H1 (cell line): ENCODE measurements around the gene CGNL1. TPM values are rescaled to one million over a fixed set of nuclear protein-coding genes. Genes with fewer than 3 reads are reported as not detected.

Source experiments
- CTCF ChIA-PET: fragments of 300-600 bp; sonication (Branson Sonifier 250); formaldehyde crosslinking; loops from one replicate; lab custom pipeline; 2021; ENCODE audit not compliant: partially characterized antibody; lab: Charles Lee
- POLR2A ChIA-PET: fragments of 300-600 bp; sonication (Branson Sonifier 250); formaldehyde crosslinking; loops from one replicate; lab custom pipeline; 2021; ENCODE audit warnings: inconsistent platforms; ENCODE audit not compliant: partially characterized antibody; lab: Charles Lee
- DNase-seq, 2 experiments: peaks; one replicate each; pipeline versions ENCODE4 v3.0.0 to v3.0.0-alpha.2; 2010 to 2022; ENCODE audit warnings: low spot score in 2 of 2, low read depth in 1 of 2, mixed read lengths in 1 of 2
- FAIRE-seq: peaks from 2 replicates; lab custom pipeline; 2011; peaks lifted over from hg19 to GRCh38; lab: Jason Lieb, UNC
- H2AFZ ChIP-seq: 2 replicates; pipeline ENCODE4 v1.8.1; 2012; ENCODE audit warnings: low read length, inconsistent platforms
- H2AK5ac ChIP-seq: 2 replicates; pipeline ENCODE4 v1.6.1; 2013; ENCODE audit warnings: low read depth, low read length
- H2BK120ac ChIP-seq: replicated peaks from 2 replicates; pipeline ENCODE3; 2013; ENCODE audit warnings: low read depth, low read length, inconsistent platforms
- H2BK12ac ChIP-seq: 2 replicates; pipeline ENCODE4 v1.6.1; 2013; ENCODE audit warnings: low read depth, low read length
- H2BK15ac ChIP-seq: 2 replicates; pipeline ENCODE4 v1.6.1; 2013; ENCODE audit warnings: low read length
- H2BK20ac ChIP-seq: 2 replicates; pipeline ENCODE4 v1.6.1; 2013; ENCODE audit warnings: low read length
- H2BK5ac ChIP-seq: 2 replicates; pipeline ENCODE4 v1.6.1; 2013; ENCODE audit warnings: low read depth, low read length
- H3K14ac ChIP-seq: 2 replicates; pipeline ENCODE4 v1.6.1; 2013; ENCODE audit warnings: inconsistent platforms; ENCODE audit not compliant: insufficient read length
- H3K18ac ChIP-seq: 2 replicates; pipeline ENCODE4 v1.6.1; 2013; ENCODE audit warnings: low read length; ENCODE audit errors: extremely low read depth
- H3K23ac ChIP-seq: 2 replicates; pipeline ENCODE4 v1.6.1; 2013; ENCODE audit warnings: inconsistent platforms; ENCODE audit not compliant: insufficient read length
- H3K23me2 ChIP-seq: 2 replicates; pipeline ENCODE4 v1.6.1; 2013; ENCODE audit warnings: low read depth, low read length
- H3K27ac ChIP-seq: 2 replicates; pipeline ENCODE4 v1.6.1; 2011; ENCODE audit warnings: low read depth, low read length, inconsistent platforms
- H3K27me3 ChIP-seq, 4 experiments: replicated peaks in 1 of 4; 1 replicate in 1 of 4; 2 replicates in 3 of 4; pipeline versions ENCODE4 v1.6.1 to v1.8.1; 2011 to 2013; ENCODE audit warnings: low read length in 3 of 4, mild to moderate bottlenecking in 3 of 4, inconsistent platforms in 2 of 4, mixed read lengths in 2 of 4, moderate library complexity in 1 of 4; ENCODE audit not compliant: control insufficient read depth in 3 of 4, insufficient read depth in 3 of 4; ENCODE audit errors: extremely low read depth in 1 of 4
- H3K36me3 ChIP-seq, 4 experiments: 2 replicates each; pipeline versions ENCODE4 v1.6.1 to v1.8.1; 2011 to 2013; ENCODE audit warnings: mild to moderate bottlenecking in 4 of 4, low read length in 3 of 4, moderate library complexity in 2 of 4, control low read depth in 1 of 4, inconsistent platforms in 1 of 4; ENCODE audit not compliant: insufficient read depth in 4 of 4, control insufficient read depth in 2 of 4
- H3K4ac ChIP-seq: replicated peaks from 2 replicates; pipeline ENCODE3; 2013; ENCODE audit warnings: low read length, low read depth, mixed read lengths, inconsistent platforms; ENCODE audit not compliant: insufficient read length
- H3K4me1 ChIP-seq, 4 experiments: replicated peaks in 1 of 4; 1 replicate in 1 of 4; 2 replicates in 3 of 4; pipeline versions ENCODE4 v1.6.1 to v1.8.1; 2011 to 2013; ENCODE audit warnings: low read length in 3 of 4, inconsistent platforms in 2 of 4, mixed read lengths in 1 of 4; ENCODE audit not compliant: insufficient read depth in 4 of 4, control insufficient read depth in 3 of 4
- H3K4me2 ChIP-seq, 2 experiments: 2 replicates each; pipeline versions ENCODE4 v1.6.1 to v1.8.1; 2011 to 2013; ENCODE audit warnings: low read depth in 2 of 2, low read length in 2 of 2, control low read depth in 1 of 2, inconsistent platforms in 1 of 2, mild to moderate bottlenecking in 1 of 2; ENCODE audit not compliant: insufficient read depth in 1 of 2
- H3K4me3 ChIP-seq, 4 experiments: fragments of 200-600, 300-600 bp in 1 of 4; sonication (generic), shearing (Covaris generic), sonication (Bioruptor Twin) in 1 of 4; 2 replicates each; pipeline versions ENCODE4 v1.5.1 to v1.8.1; 2011 to 2016; ENCODE audit warnings: low read length in 4 of 4, low read depth in 3 of 4, control low read depth in 2 of 4, inconsistent platforms in 2 of 4, mild to moderate bottlenecking in 2 of 4, mixed read lengths in 1 of 4, moderate library complexity in 1 of 4; ENCODE audit not compliant: insufficient read depth in 2 of 4; ENCODE audit errors: extremely low read depth in 1 of 4
- H3K56ac ChIP-seq: replicated peaks from 2 replicates; pipeline ENCODE3; 2013; ENCODE audit warnings: low read depth, mild to moderate bottlenecking, mixed read lengths, low read length, inconsistent platforms; ENCODE audit not compliant: insufficient read length
- H3K79me1 ChIP-seq: 2 replicates; pipeline ENCODE4 v1.6.1; 2013; ENCODE audit warnings: low read depth, low read length, control low read depth
- H3K79me2 ChIP-seq, 2 experiments: 2 replicates each; pipeline versions ENCODE4 v1.6.1 to v1.8.1; 2012 to 2013; ENCODE audit warnings: low read length in 2 of 2, mild to moderate bottlenecking in 2 of 2, inconsistent platforms in 1 of 2; ENCODE audit not compliant: insufficient read depth in 2 of 2, control insufficient read depth in 1 of 2
- H3K9ac ChIP-seq, 4 experiments: replicated peaks in 1 of 4; 1 replicate in 1 of 4; 2 replicates in 3 of 4; pipeline versions ENCODE4 v1.6.1 to v1.8.1; 2011 to 2013; ENCODE audit warnings: low read depth in 3 of 4, low read length in 3 of 4, control low read depth in 2 of 4, mild to moderate bottlenecking in 2 of 4, moderate library complexity in 2 of 4, inconsistent platforms in 1 of 4; ENCODE audit errors: extremely low read depth in 1 of 4
- H3K9me3 ChIP-seq, 2 experiments: 2 replicates each; pipeline versions ENCODE4 v1.6.1 to v1.8.1; 2012 to 2013; ENCODE audit warnings: mild to moderate bottlenecking in 2 of 2, moderate library complexity in 2 of 2, control low read depth in 1 of 2, inconsistent platforms in 1 of 2, low read depth in 1 of 2, low read length in 1 of 2, mixed read lengths in 1 of 2; ENCODE audit not compliant: insufficient read depth in 2 of 2
- H4K20me1 ChIP-seq, 2 experiments: replicated peaks in 1 of 2; 2 replicates each; pipeline versions ENCODE3 to v1.8.1; 2011 to 2013; ENCODE audit warnings: inconsistent platforms in 2 of 2, low read length in 2 of 2, mild to moderate bottlenecking in 1 of 2; ENCODE audit not compliant: insufficient read depth in 2 of 2, control insufficient read depth in 1 of 2
- H4K5ac ChIP-seq: 2 replicates; pipeline ENCODE4 v1.6.1; 2013; ENCODE audit warnings: low read length, low read depth, mixed read lengths, inconsistent platforms; ENCODE audit not compliant: insufficient read length
- H4K8ac ChIP-seq: 2 replicates; pipeline ENCODE4 v1.8.0; 2013; ENCODE audit warnings: mild to moderate bottlenecking, moderate library complexity, low read length, inconsistent platforms; ENCODE audit not compliant: insufficient read depth; ENCODE audit errors: extremely low read depth
- H4K91ac ChIP-seq: replicated peaks from 2 replicates; pipeline ENCODE3; 2013; ENCODE audit warnings: low read length, mixed read lengths, inconsistent platforms; ENCODE audit not compliant: insufficient read length
- CHD1 ChIP-seq: IDR thresholded peaks from 2 replicates; pipeline ENCODE4 v1.6.1; 2012; ENCODE audit warnings: low read depth, low read length, improper control_type of control experiment
- EP300 ChIP-seq, 2 experiments: IDR thresholded peaks; 1 replicate in 1 of 2; 2 replicates in 1 of 2; pipeline ENCODE4 v1.6.1; 2011 to 2012; ENCODE audit warnings: low read depth in 2 of 2, low read length in 2 of 2, mild to moderate bottlenecking in 2 of 2, borderline replicate concordance in 1 of 2, inconsistent platforms in 1 of 2, moderate library complexity in 1 of 2
- HDAC2 ChIP-seq, 2 experiments: fragments of 300-600 bp in 1 of 2; sonication (generic) in 1 of 2; IDR thresholded peaks; 2 replicates each; pipeline ENCODE4 v1.6.1; 2011 to 2012; ENCODE audit warnings: low read depth in 2 of 2, low read length in 2 of 2, mild to moderate bottlenecking in 2 of 2, moderate library complexity in 2 of 2, borderline replicate concordance in 1 of 2, inconsistent platforms in 1 of 2
- JUN ChIP-seq: IDR thresholded peaks from 2 replicates; pipeline ENCODE4 v1.6.1; 2011; ENCODE audit warnings: low read depth, mild to moderate bottlenecking, improper control_type of control experiment, low read length
- MAFK ChIP-seq: IDR thresholded peaks from 2 replicates; pipeline ENCODE4 v1.6.1; 2012; ENCODE audit warnings: low read depth, mild to moderate bottlenecking, improper control_type of control experiment, low read length
- PHF8 ChIP-seq: fragments of 200-600 bp; sonication (generic); conservative IDR thresholded peaks from 2 replicates; pipeline ENCODE4 v1.7.1; 2012; ENCODE audit warnings: low read depth, mild to moderate bottlenecking, inconsistent platforms, low read length, moderate library complexity
- POLR2A ChIP-seq, 2 experiments: IDR thresholded peaks; 1 replicate in 1 of 2; 2 replicates in 1 of 2; pipeline ENCODE4 v1.6.1; 2011; ENCODE audit warnings: low read depth in 2 of 2, low read length in 2 of 2, mild to moderate bottlenecking in 2 of 2; ENCODE audit errors: control extremely low read depth in 1 of 2
- SP2 ChIP-seq: IDR thresholded peaks from 2 replicates; pipeline ENCODE4 v1.6.1; 2012; ENCODE audit warnings: mild to moderate bottlenecking, low read length, inconsistent platforms
- TAF1 ChIP-seq: IDR thresholded peaks from 2 replicates; pipeline ENCODE4 v1.6.1; 2011; ENCODE audit warnings: mild to moderate bottlenecking, low read depth, low read length
- TBP ChIP-seq: IDR thresholded peaks from 2 replicates; pipeline ENCODE4 v1.6.1; 2011; ENCODE audit warnings: low read depth, low read length, improper control_type of control experiment
- WGBS, 2 experiments: shearing (Covaris generic) in 1 of 2; methylation state at CpG; one replicate each; pipeline versions ENCODE4 v1.1.6 to v1.1.7; 2013 to 2015; ENCODE audit warnings: low lambda C conversion rate in 2 of 2, mixed read lengths in 2 of 2, inconsistent platforms in 1 of 2, low coverage in 1 of 2, missing lambda C conversion rate in 1 of 2; ENCODE audit not compliant: insufficient replicate concordance in 2 of 2, insufficient coverage in 1 of 2, insufficient read length in 1 of 2; ENCODE audit errors: extremely low coverage in 1 of 2, missing lambda C conversion rate in 1 of 2; 5-methylcytosine and 5-hydroxymethylcytosine counted together
- polyA plus RNA-seq, 7 experiments: library from polyadenylated mRNA; depleted of rRNA in 3 of 7; stranded (reverse) in 5 of 7; unstranded in 2 of 7; fragments of >200 nt in 5 of 7; fragments of 200-250 nt in 2 of 7; gene quantifications; 1 replicate in 5 of 7; 2 replicates in 1 of 7; 4 replicates in 1 of 7; pipeline versions ENCODE4 v1.2.1 to v1.2.3, GENCODE V29; 2011 to 2013; ENCODE audit warnings: missing spikeins in 2 of 7, mixed read lengths in 2 of 7
- total RNA-seq: library from RNA; stranded (reverse); fragmentation: NEBNext Ultra II Directional; extraction: Animal tissue kit (Norgen Biotek cat#: 25700); gene quantifications from 2 replicates; pipeline ENCODE4 v1.2.1, GENCODE V29; 2021
- TF ChIP-seq, protein P1 (sequence below): IDR thresholded peaks from 2 replicates; pipeline ENCODE4 v1.6.1; 2012; ENCODE audit warnings: low read length, inconsistent platforms
- TF ChIP-seq, protein P2 (sequence below): IDR thresholded peaks from 2 replicates; pipeline ENCODE4 v1.6.1; 2012; ENCODE audit warnings: inconsistent platforms

The CGNL1 gene
- total and polyA plus RNA-seq, 2 of the 8 experiments (the other 6 are each of a cell fraction or from before 2014, with no cell fraction given): 21.8 to 75.6 TPM

DNA sequence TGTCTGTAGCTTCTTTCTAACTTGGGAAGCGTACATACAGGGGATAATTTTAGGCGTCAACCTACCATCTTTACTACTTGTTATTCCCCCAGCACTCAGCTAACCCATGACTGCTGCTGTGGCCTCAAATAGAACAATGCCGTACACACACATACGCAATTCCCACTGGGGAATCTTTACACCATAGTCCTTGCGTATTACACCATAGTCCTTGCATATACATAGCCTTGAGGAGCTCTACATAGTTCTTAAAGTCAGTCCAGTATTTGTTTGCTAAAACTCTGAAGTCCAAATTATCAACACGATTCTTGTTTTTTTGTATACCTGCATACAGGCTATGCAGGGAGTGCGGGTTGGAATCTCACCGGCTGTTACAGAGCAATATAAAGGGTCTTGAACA, 67.2 kb downstream of the CGNL1 start:
- no peak overlapping the region for H3K23ac ChIP-seq
- H2BK120ac ChIP-seq: no peak overlapping the region
- no peak overlapping the region for H2BK20ac ChIP-seq
- no peak overlapping the region for H4K8ac ChIP-seq
- CTCF ChIA-PET: interaction anchor here (0.6 to 2.5 kb wide), 11 partner anchors 9 to 178 kb away, joined by 3 to 9 read pairs (median 4); no protein-coding TSS in a partner anchor
- H2AFZ ChIP-seq: no peak overlapping the region
- H3K9me3 ChIP-seq: no peaks in the 10 kb centered on the region
- H4K91ac ChIP-seq: no peak overlapping the region
- H3K56ac ChIP-seq: no peak overlapping the region
- H2BK12ac ChIP-seq: no peak overlapping the region
- peaks cover 5 to 65% (median 19%) of the 10 kb centered on the region in 4 experiments; a peak in 6 of 8 replicates for H3K36me3 ChIP-seq
- H2AK5ac ChIP-seq: no peak overlapping the region
- H3K79me1 ChIP-seq: no peaks in the 10 kb centered on the region
- H3K79me2 ChIP-seq: no peaks in the 10 kb centered on the region; a peak in 2 of 4 replicates
- peaks cover 0 to 6% (median 4%) of the 10 kb centered on the region in 4 experiments; a peak in 3 of 7 replicates for H3K4me1 ChIP-seq
- no peak for DNase-seq
- no peak overlapping the region for H3K4ac ChIP-seq
- no peak overlapping the region for H3K14ac ChIP-seq
- no peak overlapping the region for H3K27ac ChIP-seq
- no peak overlapping the region for H2BK15ac ChIP-seq
- no peaks in the 10 kb centered on the region for H3K27me3 ChIP-seq
- H3K23me2 ChIP-seq: no peaks in the 10 kb centered on the region
- no peak for FAIRE-seq
- no peak overlapping the region for H3K4me2 ChIP-seq
- H4K20me1 ChIP-seq: no peaks in the 10 kb centered on the region
- H4K5ac ChIP-seq: no peak overlapping the region
- no peak overlapping the region for H3K4me3 ChIP-seq
- 89% methylated on average over 8 of the region's 8 CpGs; no CpG with 5 or more reads in 1 of the 2 experiments for WGBS, 2 experiments
- POLR2A ChIA-PET: interaction anchor here (1.2 to 2.0 kb wide), 2 partner anchors 10 to 56 kb away, joined by 3 to 5 read pairs; no protein-coding TSS in a partner anchor
- H3K9ac ChIP-seq: no peak overlapping the region
- no peak overlapping the region for H2BK5ac ChIP-seq
- no peak overlapping the region for H3K18ac ChIP-seq
- TF ChIP-seq MAFK (no peak), HDAC2 (IDR thresholded peaks at IDR 0.05; ENCODE audit: borderline replicate concordance in 1 of 2, low read depth in 2 of 2, low read length in 2 of 2) (no peak), EP300 (IDR thresholded peaks at IDR 0.05; ENCODE audit: borderline replicate concordance in 1 of 2, low read depth in 2 of 2, low read length in 2 of 2) (no peak), PHF8 (no peak), CHD1 (no peak), JUN (no peak), TBP (no peak), TAF1 (no peak), POLR2A (IDR thresholded peaks at IDR 0.05; ENCODE audit: control extremely low read depth in 1 of 2, low read depth in 2 of 2, low read length in 2 of 2) (no peak), SP2 (no peak)
- TF ChIP-seq, protein P1, sequence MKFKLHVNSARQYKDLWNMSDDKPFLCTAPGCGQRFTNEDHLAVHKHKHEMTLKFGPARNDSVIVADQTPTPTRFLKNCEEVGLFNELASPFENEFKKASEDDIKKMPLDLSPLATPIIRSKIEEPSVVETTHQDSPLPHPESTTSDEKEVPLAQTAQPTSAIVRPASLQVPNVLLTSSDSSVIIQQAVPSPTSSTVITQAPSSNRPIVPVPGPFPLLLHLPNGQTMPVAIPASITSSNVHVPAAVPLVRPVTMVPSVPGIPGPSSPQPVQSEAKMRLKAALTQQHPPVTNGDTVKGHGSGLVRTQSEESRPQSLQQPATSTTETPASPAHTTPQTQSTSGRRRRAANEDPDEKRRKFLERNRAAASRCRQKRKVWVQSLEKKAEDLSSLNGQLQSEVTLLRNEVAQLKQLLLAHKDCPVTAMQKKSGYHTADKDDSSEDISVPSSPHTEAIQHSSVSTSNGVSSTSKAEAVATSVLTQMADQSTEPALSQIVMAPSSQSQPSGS: no peak
- TF ChIP-seq, protein P2, sequence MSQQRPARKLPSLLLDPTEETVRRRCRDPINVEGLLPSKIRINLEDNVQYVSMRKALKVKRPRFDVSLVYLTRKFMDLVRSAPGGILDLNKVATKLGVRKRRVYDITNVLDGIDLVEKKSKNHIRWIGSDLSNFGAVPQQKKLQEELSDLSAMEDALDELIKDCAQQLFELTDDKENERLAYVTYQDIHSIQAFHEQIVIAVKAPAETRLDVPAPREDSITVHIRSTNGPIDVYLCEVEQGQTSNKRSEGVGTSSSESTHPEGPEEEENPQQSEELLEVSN: no peak
